SK-N-MC (cell line): ENCODE data around the gene VPS37C.

Experiments
- DNase-seq: peaks from one replicate; pipeline ENCODE4 v3.0.0-alpha.2; 2011; ENCODE audit warnings: low read depth, low spot score
- H3K27ac ChIP-seq: fragments of 200-600 bp; sonication (generic); 2 replicates; pipeline ENCODE4 v1.5.1; 2016; ENCODE audit warnings: mixed run types
- H3K36me3 ChIP-seq: fragments of 200-600 bp; sonication (generic); 2 replicates; pipeline ENCODE4 v1.6.1; 2017; ENCODE audit warnings: antibody characterized with exemption, low read length, mixed read lengths; ENCODE audit not compliant: insufficient read depth
- H3K4me3 ChIP-seq: fragments of 200-600 bp; sonication (generic); 2 replicates; pipeline ENCODE4 v1.5.1; 2016
- H3K9ac ChIP-seq: fragments of 200-600 bp; sonication (generic); 2 replicates; pipeline ENCODE4 v1.8.0; 2017; ENCODE audit warnings: mixed run types, mixed read lengths; ENCODE audit not compliant: insufficient read length
- H3K9me3 ChIP-seq: fragments of 200-600 bp; sonication (generic); 2 replicates; pipeline ENCODE4 v1.6.1; 2017; ENCODE audit warnings: low read depth, mild to moderate bottlenecking, antibody characterized with exemption, low read length, moderate library complexity, mixed read lengths
- EZH2 ChIP-seq: fragments of 200-600 bp; sonication (generic); IDR thresholded peaks from one replicate; pipeline ENCODE4 v1.6.1; 2017; ENCODE audit warnings: antibody characterized with exemption
- FOXP2 ChIP-seq: optimal IDR thresholded peaks from 2 replicates; pipeline ENCODE3; 2011; ENCODE audit warnings: mild to moderate bottlenecking, moderate library complexity; ENCODE audit not compliant: insufficient read depth; ENCODE audit errors: extremely low read length, control extremely low read depth
- POLR2AphosphoS5 ChIP-seq: IDR thresholded peaks from 2 replicates; pipeline ENCODE4 v1.6.1; 2012; ENCODE audit warnings: mild to moderate bottlenecking, low read depth, low read length, borderline replicate concordance

Gene VPS37C

GRCh38 chr11:61146416-61146815, 14.8 kb downstream of the VPS37C start:
- Histone ChIP-seq H3K9ac (no peak overlapping the region), H3K9me3 (no peaks in the 10 kb centered on the region), H3K36me3 (no peaks in the 10 kb centered on the region), H3K27ac (no peak overlapping the region), H3K4me3 (no peak overlapping the region)
- TF ChIP-seq FOXP2: no peak
- no peak for TF ChIP-seq POLR2AphosphoS5
- no peak for TF ChIP-seq EZH2
- DNase-seq: no peak

- no peaks in the 10 kb centered on the region for H3K36me3 ChIP-seq
- no peak for DNase-seq
- H3K4me3 ChIP-seq: no peak overlapping the region
- no peaks in the 10 kb centered on the region for H3K9me3 ChIP-seq
- H3K9ac ChIP-seq: no peak overlapping the region
- H3K27ac ChIP-seq: no peak overlapping the region
- no peak for TF ChIP-seq POLR2AphosphoS5
- no peak for TF ChIP-seq EZH2
Measured at GRCh38 chr11:61145228-61146005, 15.8 kb downstream of the VPS37C start.

GRCh38 chr11:61144511-61145179, 16.6 kb downstream of the VPS37C start:
- Histone ChIP-seq H3K27ac (no peak overlapping the region), H3K36me3 (no peaks in the 10 kb centered on the region), H3K9me3 (no peaks in the 10 kb centered on the region), H3K9ac (no peak overlapping the region), H3K4me3 (no peak overlapping the region)
- no peak for TF ChIP-seq EZH2
- no peak for TF ChIP-seq POLR2AphosphoS5
- TF ChIP-seq FOXP2: no peak
- no peak for DNase-seq

- TF ChIP-seq POLR2AphosphoS5 (no peak), FOXP2 (no peak), EZH2 (no peak)
- no peaks in the 10 kb centered on the region for H3K9me3 ChIP-seq
- H3K27ac ChIP-seq: no peak overlapping the region
- no peak overlapping the region for H3K9ac ChIP-seq
- no peak overlapping the region for H3K4me3 ChIP-seq
- H3K36me3 ChIP-seq: no peaks in the 10 kb centered on the region; the same call in 1 of the 2 replicates
- no peak for DNase-seq
Measured at GRCh38 chr11:61142424-61142823, 18.8 kb downstream of the VPS37C start.

- Histone ChIP-seq H3K36me3 (no peaks in the 10 kb centered on the region; the same call in 1 of the 2 replicates), H3K9me3 (no peaks in the 10 kb centered on the region), H3K9ac (no peak overlapping the region), H3K27ac (no peak overlapping the region), H3K4me3 (no peak overlapping the region)
- DNase-seq: no peak
- TF ChIP-seq FOXP2 (no peak), POLR2AphosphoS5 (no peak), EZH2 (no peak)
Measured at GRCh38 chr11:61141601-61142028, 19.6 kb downstream of the VPS37C start.

- Histone ChIP-seq H3K4me3 (no peak overlapping the region), H3K9ac (no peak overlapping the region), H3K27ac (no peak overlapping the region), H3K36me3 (no peaks in the 10 kb centered on the region; the same call in 1 of the 2 replicates), H3K9me3 (no peaks in the 10 kb centered on the region)
- no peak for DNase-seq
- TF ChIP-seq FOXP2 (no peak), POLR2AphosphoS5 (no peak), EZH2 (no peak)
Measured at GRCh38 chr11:61140416-61140815, 20.8 kb downstream of the VPS37C start.

GRCh38 chr11:61139387-61139786, 21.8 kb downstream of the VPS37C start:
- H3K9me3 ChIP-seq: no peaks in the 10 kb centered on the region
- no peak overlapping the region for H3K9ac ChIP-seq
- no peak for TF ChIP-seq POLR2AphosphoS5
- no peak for TF ChIP-seq EZH2
- no peak for TF ChIP-seq FOXP2
- H3K4me3 ChIP-seq: peak overlapping the region; percentile 30; the same call in 1 of the 2 replicates
- H3K27ac ChIP-seq: no peak overlapping the region
- no peak for DNase-seq
- H3K36me3 ChIP-seq: no peaks in the 10 kb centered on the region; the same call in 1 of the 2 replicates

- no peaks in the 10 kb centered on the region; the same call in 1 of the 2 replicates for H3K36me3 ChIP-seq
- no peaks in the 10 kb centered on the region for H3K9me3 ChIP-seq
- peak; percentile 65 for DNase-seq
- H3K27ac ChIP-seq: no peak overlapping the region
- no peak overlapping the region for H3K9ac ChIP-seq
- TF ChIP-seq EZH2: no peak
- peak; percentile 61 for TF ChIP-seq FOXP2
- no peak for TF ChIP-seq POLR2AphosphoS5
- H3K4me3 ChIP-seq: peak overlapping the region; percentile 30
Measured at GRCh38 chr11:61138935-61139334, 22.3 kb downstream of the VPS37C start.

GRCh38 chr11:61134801-61135257, 26.4 kb downstream of the VPS37C start:
- no peak for DNase-seq
- Histone ChIP-seq H3K27ac (no peak overlapping the region), H3K9ac (no peak overlapping the region), H3K9me3 (no peaks in the 10 kb centered on the region), H3K4me3 (no peak overlapping the region), H3K36me3 (no peaks in the 10 kb centered on the region; the same call in 1 of the 2 replicates)
- TF ChIP-seq POLR2AphosphoS5 (no peak), EZH2 (no peak), FOXP2 (no peak)
